HepG2 (cell line): Measurements from ENCODE around the gene HEATR1. TPM values are rescaled to one million over a fixed set of nuclear protein-coding genes. Genes with fewer than 3 reads are reported as not detected.
A peak's percentile ranks its signal among the peaks of the same experiment; 100 is the strongest.

Source experiments
- BRF2 ChIP-seq: sonication (generic); formaldehyde crosslinking; IDR thresholded peaks from 2 replicates; pipeline ENCODE4 v1.8.1; 2022; ENCODE audit warnings: mild to moderate bottlenecking, missing genetic modification reagents
- PAXIP1 ChIP-seq: sonication (generic); formaldehyde crosslinking; conservative IDR thresholded peaks from 2 replicates; pipeline ENCODE4 v1.4.0; 2020; ENCODE audit warnings: mild to moderate bottlenecking, missing genetic modification reagents, moderate library complexity
- SAFB2 ChIP-seq: sonication (generic); formaldehyde crosslinking; IDR thresholded peaks from 2 replicates; pipeline ENCODE4 v1.5.1; 2020; ENCODE audit warnings: missing genetic modification reagents, low read depth, mild to moderate bottlenecking, borderline replicate concordance
- ZNF407 ChIP-seq: sonication (generic); formaldehyde crosslinking; IDR thresholded peaks from one replicate; pipeline ENCODE4 v1.5.1; 2020; ENCODE audit warnings: mild to moderate bottlenecking, missing genetic modification reagents; ENCODE audit errors: not compliant biosample characterization
- ZNF780A ChIP-seq: sonication (generic); formaldehyde crosslinking; IDR thresholded peaks from 2 replicates; pipeline ENCODE4 v1.8.0; 2022; ENCODE audit warnings: mild to moderate bottlenecking, missing genetic modification reagents, moderate library complexity
- polyA plus RNA-seq, 8 experiments: library from polyadenylated mRNA; depleted of rRNA in 3 of 8; stranded (reverse) in 7 of 8; unstranded in 1 of 8; fragments of >200 nt; fragmentation: Illumina TruSeq in 4 of 8; extraction: Trizol in 4 of 8; gene quantifications; 2 replicates each; pipeline versions ENCODE4 v1.2.1 to v1.2.3, GENCODE V29; 2011 to 2016; ENCODE audit warnings: low read depth in 4 of 8, missing spikeins in 1 of 8, mixed read lengths in 1 of 8; ENCODE audit not compliant: insufficient read depth in 1 of 8
- total RNA-seq, 5 experiments: library from RNA; depleted of rRNA; stranded (reverse); fragments of >200 nt; fragmentation: Illumina TruSeq; extraction: Trizol; gene quantifications; 2 replicates each; pipeline ENCODE4 v1.2.3, GENCODE V29; 2016; ENCODE audit warnings: low read depth in 1 of 5
- TF ChIP-seq, protein P1 (sequence below): sonication (generic); formaldehyde crosslinking; IDR thresholded peaks from 2 replicates; pipeline ENCODE4 v1.8.0; 2022; ENCODE audit warnings: missing genetic modification reagents, low read depth, mild to moderate bottlenecking, borderline replicate concordance

Gene HEATR1
- total and polyA plus RNA-seq, 2 of the 13 experiments (the other 11 are each of a cell fraction or from before 2014, with no cell fraction given): 10.2 to 45.8 TPM

DNA sequence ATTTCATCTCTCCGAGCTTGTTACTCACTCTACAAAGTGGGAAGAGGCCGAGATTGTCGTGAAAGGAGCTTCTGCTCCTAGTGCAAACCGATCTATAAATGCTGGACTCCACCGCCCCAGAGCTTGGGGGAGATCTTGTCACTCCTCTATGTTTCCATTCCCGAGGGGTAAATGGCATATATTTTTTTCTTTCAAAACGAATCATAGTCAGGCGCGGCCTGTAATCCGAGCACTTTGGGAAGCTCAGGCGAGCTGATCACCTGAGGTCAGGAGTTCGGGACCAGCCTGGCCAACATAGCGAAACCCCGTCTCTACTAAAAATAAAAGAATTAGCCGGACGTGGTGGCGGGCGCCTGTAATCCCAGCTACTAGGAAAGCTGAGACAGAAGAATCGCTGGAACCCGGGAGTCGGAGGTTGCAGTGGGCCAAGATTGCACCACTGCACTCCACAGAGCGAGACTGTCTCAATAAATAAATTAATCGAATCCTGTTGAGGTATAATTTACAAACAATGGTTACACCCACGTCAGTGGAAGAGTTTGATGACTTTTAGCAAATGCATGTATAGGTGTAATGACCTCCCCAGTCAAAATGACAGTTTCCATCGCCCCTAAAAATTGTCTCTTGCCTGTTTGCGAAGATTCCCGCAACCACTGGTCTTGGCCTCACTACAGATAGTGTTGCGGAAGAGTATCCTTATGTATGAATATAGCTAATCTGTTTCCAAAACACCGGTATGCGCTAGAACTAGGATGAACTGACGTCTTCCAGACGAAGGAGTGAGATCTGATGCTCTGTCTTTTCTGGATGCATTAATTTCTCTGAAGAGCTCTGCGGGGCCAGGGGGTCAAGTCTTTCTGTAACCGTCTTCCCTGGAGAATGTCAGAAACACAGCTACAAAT, 840 bp upstream of the HEATR1 start (continued):
- TF ChIP-seq ZNF407 (CRISPR knock-in tag) (no peak), BRF2 (0 out of 2 replicates have a peak, but pooled peaks have one; percentile 49), PAXIP1 (CRISPR knock-in tag) (no peak), ZNF780A (CRISPR knock-in tag) (0 out of 2 replicates have a peak, but pooled peaks have one; percentile 56), SAFB2 (CRISPR knock-in tag) (0 out of 2 replicates have a peak, but pooled peaks have one; percentile 48)
- TF ChIP-seq, protein P1, sequence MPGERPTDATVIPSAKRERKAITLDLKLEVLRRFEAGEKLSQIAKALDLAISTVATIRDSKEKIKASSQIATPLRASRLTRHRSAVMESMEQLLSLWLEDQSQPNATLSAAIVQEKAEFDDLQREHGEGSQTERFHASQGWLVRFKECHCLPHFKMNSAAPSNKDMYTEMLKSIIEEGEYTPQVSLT: 0 out of 2 replicates have a peak, but pooled peaks have one; percentile 19
